ENCODE measurements around the gene RAB38. TPM values are rescaled to one million over a fixed set of nuclear protein-coding genes. Genes with fewer than 3 reads are reported as not detected.

RAB38 gene
- total and polyA plus RNA-seq, 7 donors = 0.92 to 1.7 (median 1.2) TPM; not detected in 1

DNA sequence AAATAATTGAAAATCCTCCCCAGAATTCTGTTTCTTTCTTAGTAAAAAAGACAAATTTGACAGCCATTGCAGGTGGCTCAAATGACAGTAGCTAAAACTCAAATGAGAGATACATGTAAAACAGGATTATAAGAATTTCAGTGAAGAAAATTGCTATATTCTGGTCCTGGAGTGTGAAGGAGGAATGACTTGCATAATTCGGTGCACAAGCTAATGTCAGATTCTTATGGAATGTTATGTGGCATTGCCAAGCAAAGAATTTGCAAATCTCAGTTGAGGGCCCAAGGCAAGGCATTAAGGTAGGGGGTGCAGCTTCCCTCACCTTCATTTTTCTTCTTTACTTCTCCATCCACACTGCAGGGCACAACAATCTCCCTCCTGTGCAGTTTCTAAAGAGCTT is 35.4 kb downstream of the RAB38 start:
- no peak overlapping the region for H3K4me3 ChIP-seq
- no peak for DNase-seq
- H3K27ac ChIP-seq = no peak overlapping the region
- H3K36me3 ChIP-seq = no peaks in the 10 kb centered on the region
- no peaks in the 10 kb centered on the region for H3K9me3 ChIP-seq
- no peaks in the 10 kb centered on the region for H3K4me1 ChIP-seq
- intact Hi-C loops (cut with DNase I) = no loop called here
- no peaks in the 10 kb centered on the region for H3K27me3 ChIP-seq
- no peak for TF ChIP-seq EP300 (IDR thresholded peaks at IDR 0.05)
- TF ChIP-seq POLR2AphosphoS5 (IDR thresholded peaks at IDR 0.05) = no peak
- no peak for TF ChIP-seq POLR2A (IDR thresholded peaks at IDR 0.05)
- TF ChIP-seq, protein P1, sequence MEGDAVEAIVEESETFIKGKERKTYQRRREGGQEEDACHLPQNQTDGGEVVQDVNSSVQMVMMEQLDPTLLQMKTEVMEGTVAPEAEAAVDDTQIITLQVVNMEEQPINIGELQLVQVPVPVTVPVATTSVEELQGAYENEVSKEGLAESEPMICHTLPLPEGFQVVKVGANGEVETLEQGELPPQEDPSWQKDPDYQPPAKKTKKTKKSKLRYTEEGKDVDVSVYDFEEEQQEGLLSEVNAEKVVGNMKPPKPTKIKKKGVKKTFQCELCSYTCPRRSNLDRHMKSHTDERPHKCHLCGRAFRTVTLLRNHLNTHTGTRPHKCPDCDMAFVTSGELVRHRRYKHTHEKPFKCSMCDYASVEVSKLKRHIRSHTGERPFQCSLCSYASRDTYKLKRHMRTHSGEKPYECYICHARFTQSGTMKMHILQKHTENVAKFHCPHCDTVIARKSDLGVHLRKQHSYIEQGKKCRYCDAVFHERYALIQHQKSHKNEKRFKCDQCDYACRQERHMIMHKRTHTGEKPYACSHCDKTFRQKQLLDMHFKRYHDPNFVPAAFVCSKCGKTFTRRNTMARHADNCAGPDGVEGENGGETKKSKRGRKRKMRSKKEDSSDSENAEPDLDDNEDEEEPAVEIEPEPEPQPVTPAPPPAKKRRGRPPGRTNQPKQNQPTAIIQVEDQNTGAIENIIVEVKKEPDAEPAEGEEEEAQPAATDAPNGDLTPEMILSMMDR (IDR thresholded peaks at IDR 0.05) = no peak
- WGBS, 2 donors = 34 to 47% methylated on average over 1 of the region's 1 CpG

DNA sequence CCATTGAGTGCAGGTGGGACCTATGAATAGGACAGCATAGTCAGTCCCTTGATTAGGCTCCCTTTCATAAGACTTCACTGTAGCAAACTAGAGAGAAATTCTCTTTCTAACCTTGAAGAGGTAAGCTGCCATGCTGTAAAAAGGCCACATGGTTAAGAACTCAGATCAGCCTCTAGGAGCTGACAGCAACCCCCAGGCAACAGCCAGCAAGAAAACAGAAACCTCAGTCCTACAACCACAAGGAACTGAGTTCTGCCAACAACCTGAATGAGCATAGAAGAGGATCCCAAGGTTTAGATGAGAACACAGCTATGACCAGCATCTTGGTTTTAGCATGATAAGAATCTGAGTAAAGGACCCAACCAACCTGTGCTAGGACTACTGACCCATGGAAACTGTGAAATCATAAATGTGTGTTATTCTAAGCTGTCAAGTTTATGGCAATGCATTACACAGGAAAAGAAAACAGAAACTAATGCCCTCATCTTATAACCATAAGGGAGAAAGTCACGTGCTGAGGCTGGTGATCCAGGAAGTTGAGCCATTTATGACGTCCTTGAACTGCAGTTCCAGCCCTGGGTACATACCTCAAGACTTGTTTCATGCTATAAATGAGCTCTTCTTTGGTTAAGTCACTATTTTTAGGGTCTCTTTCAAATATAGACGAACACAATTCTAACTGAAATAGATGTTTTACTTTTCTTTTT is 43.3 kb downstream of the RAB38 start:
- Histone ChIP-seq H3K27me3 (no peaks in the 10 kb centered on the region), H3K36me3 (no peaks in the 10 kb centered on the region), H3K27ac (no peak overlapping the region), H3K4me3 (no peak overlapping the region), H3K9me3 (peaks cover 0 to 6% (median 0%) of the 10 kb centered on the region in 4 donors), H3K4me1 (no peaks in the 10 kb centered on the region)
- no peak for DNase-seq
- no peak for TF ChIP-seq EP300 (IDR thresholded peaks at IDR 0.05)
- no peak for TF ChIP-seq POLR2A (IDR thresholded peaks at IDR 0.05)
- TF ChIP-seq, protein P1 (IDR thresholded peaks at IDR 0.05) = no peak
- 50 to 64% methylated on average over 3 of the region's 3 CpGs for WGBS, 2 donors
- intact Hi-C loops (cut with DNase I) = no loop called here

- TF ChIP-seq POLR2A (IDR thresholded peaks at IDR 0.05) (no peak), POLR2AphosphoS5 (IDR thresholded peaks at IDR 0.05) (no peak), EP300 (IDR thresholded peaks at IDR 0.05) (no peak)
- TF ChIP-seq, protein P1 (IDR thresholded peaks at IDR 0.05) = no peak
- Histone ChIP-seq H3K36me3 (no peaks in the 10 kb centered on the region), H3K4me1 (no peaks in the 10 kb centered on the region), H3K27ac (no peak overlapping the region), H3K9me3 (no peaks in the 10 kb centered on the region), H3K27me3 (no peaks in the 10 kb centered on the region), H3K4me3 (no peak overlapping the region)
- no peak for DNase-seq
- intact Hi-C loops (cut with DNase I) = no loop called here
- 85 to 88% methylated on average over 4 of the region's 4 CpGs for WGBS, 2 donors
Measured at GRCh38 chr11:88122956-88123355, 52.3 kb downstream of the RAB38 start.

- no peak for DNase-seq
- Histone ChIP-seq H3K4me1 (no peaks in the 10 kb centered on the region), H3K27me3 (no peaks in the 10 kb centered on the region), H3K9me3 (no peaks in the 10 kb centered on the region), H3K36me3 (no peaks in the 10 kb centered on the region), H3K27ac (no peak overlapping the region), H3K4me3 (no peak overlapping the region)
- TF ChIP-seq POLR2AphosphoS5 (IDR thresholded peaks at IDR 0.05) = peak in 2 of 4 donors; percentile 31 to 48
- TF ChIP-seq, protein P1 (IDR thresholded peaks at IDR 0.05) = no peak
- 29 to 54% methylated on average over 2 of the region's 2 CpGs for WGBS, 2 donors
- intact Hi-C loops (cut with DNase I) = no loop called here
Measured at GRCh38 chr11:88119561-88119960, 55.7 kb downstream of the RAB38 start.
